GM12892 (cell line): Measurements from ENCODE around the gene AATF.

Experiments used
- POLR2A ChIP-seq: IDR thresholded peaks from 2 replicates; pipeline ENCODE4 v1.6.1; 2011; ENCODE audit warnings: low read depth, low read length, control low read depth
- POLR2AphosphoS5 ChIP-seq: IDR thresholded peaks from 2 replicates; pipeline ENCODE4 v1.6.1; 2011; ENCODE audit warnings: low read depth, low read length, control low read depth

GRCh38 chr17:36922175-36922574, 26.6 kb upstream of the AATF start:
- TF ChIP-seq POLR2AphosphoS5 = no peak
- no peak for TF ChIP-seq POLR2A
